OCI-LY7 (cell line): ENCODE results near the gene TRIM69. TPM values are rescaled to one million over a fixed set of nuclear protein-coding genes. Genes with fewer than 3 reads are reported as not detected.
A peak's percentile ranks its signal among the peaks of the same experiment; 100 is the strongest.

Experiments
- BruUV-seq: library from RNA; stranded (reverse); fragments of 400-500 nt; replicated peaks from 2 replicates; lab custom pipeline; 2021; lab: Mats Ljungman, UMichigan
- CTCF ChIA-PET: fragments of 300-600 bp; sonication (Branson Sonifier 250); formaldehyde crosslinking; loops from one replicate; lab custom pipeline; 2022; ENCODE audit warnings: antibody characterized with exemption; ENCODE audit not compliant: unreplicated experiment; lab: Charles Lee
- POLR2A ChIA-PET: fragments of 300-600 bp; sonication (Branson Sonifier 250); formaldehyde crosslinking; loops from one replicate; lab custom pipeline; 2022; ENCODE audit warnings: antibody characterized with exemption; lab: Charles Lee
- DNase-seq: peaks from one replicate; pipeline ENCODE4 v3.0.0-alpha.2; 2015; ENCODE audit warnings: low spot score
- H2AFZ ChIP-seq: fragments of 200-600 bp; sonication (generic), shearing (Covaris generic); 2 replicates; pipeline ENCODE4 v1.6.1; 2014; ENCODE audit warnings: mild to moderate bottlenecking, antibody characterized with exemption, low read length, moderate library complexity
- H3K27ac ChIP-seq: fragments of 200-600 bp; sonication (generic); 2 replicates; pipeline ENCODE4 v1.5.1; 2014; ENCODE audit warnings: mixed run types, low read depth, mild to moderate bottlenecking, moderate library complexity, low read length, inconsistent platforms; ENCODE audit not compliant: poor library complexity, severe bottlenecking
- H3K36me3 ChIP-seq: fragments of 200-600 bp; sonication (generic); 2 replicates; pipeline ENCODE4 v1.6.1; 2014; ENCODE audit warnings: mild to moderate bottlenecking, antibody characterized with exemption, low read length, moderate library complexity, mixed read lengths; ENCODE audit not compliant: insufficient read depth
- H3K4me1 ChIP-seq: fragments of 200-600 bp; sonication (generic); 2 replicates; pipeline ENCODE4 v1.5.1; 2014; ENCODE audit warnings: mild to moderate bottlenecking, low read length; ENCODE audit not compliant: insufficient read depth, poor library complexity, severe bottlenecking
- H3K4me2 ChIP-seq: fragments of 200-600 bp; sonication (generic); 2 replicates; pipeline ENCODE4 v1.6.1; 2014; ENCODE audit warnings: mild to moderate bottlenecking, low read length
- H3K4me3 ChIP-seq: fragments of 200-600 bp; sonication (generic); 2 replicates; pipeline ENCODE4 v1.5.1; 2014; ENCODE audit warnings: mild to moderate bottlenecking, low read depth, low read length; ENCODE audit not compliant: poor library complexity, severe bottlenecking
- H3K79me2 ChIP-seq: fragments of 200-600 bp; sonication (generic); 2 replicates; pipeline ENCODE4 v1.6.1; 2016; ENCODE audit warnings: low read depth, mild to moderate bottlenecking, low read length, moderate library complexity, mixed read lengths; ENCODE audit not compliant: insufficient read depth
- H3K9me2 ChIP-seq: fragments of 200-600 bp; sonication (generic); 2 replicates; pipeline ENCODE4 v1.6.1; 2016; ENCODE audit warnings: mild to moderate bottlenecking, low read length, mixed read lengths; ENCODE audit not compliant: insufficient read depth
- H3K9me3 ChIP-seq: fragments of 200-600 bp; sonication (generic); 2 replicates; pipeline ENCODE4 v1.6.1; 2014; ENCODE audit warnings: mild to moderate bottlenecking, mixed run types, low read length, mixed read lengths
- H4K20me1 ChIP-seq: fragments of 200-600 bp; sonication (generic); 2 replicates; pipeline ENCODE4 v1.6.1; 2014; ENCODE audit warnings: mild to moderate bottlenecking, antibody characterized with exemption, low read length, moderate library complexity, mixed read lengths; ENCODE audit not compliant: insufficient read depth
- EZH2phosphoT487 ChIP-seq: fragments of 200-600 bp; sonication (generic); IDR thresholded peaks from 2 replicates; pipeline ENCODE4 v1.6.1; 2018; ENCODE audit warnings: low read depth, borderline replicate concordance, mild to moderate bottlenecking, mixed run types, antibody characterized with exemption, low read length, moderate library complexity, mixed read lengths
- intact Hi-C: fragments of 100-400 bp; cut with micrococcal nuclease; formaldehyde crosslinking; loops from one replicate; pipeline ENCODE4 v1.10.0; 2022; ENCODE audit not compliant: unreplicated experiment
- total RNA-seq, 2 experiments: library from RNA; depleted of rRNA in 1 of 2; stranded (reverse); fragments of >200 nt in 1 of 2; shearing (Covaris generic) in 1 of 2; gene quantifications; 2 replicates each; pipeline ENCODE4 v1.2.3, GENCODE V29; 2014 to 2022
- TF ChIP-seq, protein P1 (sequence below): fragments of 200-600 bp; sonication (generic); conservative IDR thresholded peaks from 2 replicates; pipeline ENCODE4 v1.5.1; 2014; ENCODE audit warnings: mild to moderate bottlenecking, antibody characterized with exemption, low read length, moderate library complexity, mixed read lengths

The TRIM69 gene
- total RNA-seq, 2 experiments from 2014 or later: 16.3 to 33.7 TPM

- Histone ChIP-seq H2AFZ (peak overlapping the region; percentile 72; the same call in 1 of the 2 replicates), H3K27ac (peak overlapping the region; percentile 91), H3K4me2 (peak overlapping the region; percentile 85), H3K9me3 (no peaks in the 10 kb centered on the region), H3K4me1 (peaks cover 33% of the 10 kb centered on the region), H3K9me2 (no peaks in the 10 kb centered on the region), H4K20me1 (peaks cover 30% of the 10 kb centered on the region), H3K4me3 (peak overlapping the region; percentile 89), H3K36me3 (peaks cover 44% of the 10 kb centered on the region), H3K79me2 (peaks cover 60% of the 10 kb centered on the region)
- TF ChIP-seq EZH2phosphoT487: no peak
- TF ChIP-seq, protein P1, sequence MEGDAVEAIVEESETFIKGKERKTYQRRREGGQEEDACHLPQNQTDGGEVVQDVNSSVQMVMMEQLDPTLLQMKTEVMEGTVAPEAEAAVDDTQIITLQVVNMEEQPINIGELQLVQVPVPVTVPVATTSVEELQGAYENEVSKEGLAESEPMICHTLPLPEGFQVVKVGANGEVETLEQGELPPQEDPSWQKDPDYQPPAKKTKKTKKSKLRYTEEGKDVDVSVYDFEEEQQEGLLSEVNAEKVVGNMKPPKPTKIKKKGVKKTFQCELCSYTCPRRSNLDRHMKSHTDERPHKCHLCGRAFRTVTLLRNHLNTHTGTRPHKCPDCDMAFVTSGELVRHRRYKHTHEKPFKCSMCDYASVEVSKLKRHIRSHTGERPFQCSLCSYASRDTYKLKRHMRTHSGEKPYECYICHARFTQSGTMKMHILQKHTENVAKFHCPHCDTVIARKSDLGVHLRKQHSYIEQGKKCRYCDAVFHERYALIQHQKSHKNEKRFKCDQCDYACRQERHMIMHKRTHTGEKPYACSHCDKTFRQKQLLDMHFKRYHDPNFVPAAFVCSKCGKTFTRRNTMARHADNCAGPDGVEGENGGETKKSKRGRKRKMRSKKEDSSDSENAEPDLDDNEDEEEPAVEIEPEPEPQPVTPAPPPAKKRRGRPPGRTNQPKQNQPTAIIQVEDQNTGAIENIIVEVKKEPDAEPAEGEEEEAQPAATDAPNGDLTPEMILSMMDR: peak; percentile 95
- ChIA-PET CTCF (interaction anchor here (0.6 kb wide), 1 partner anchor 45 kb away, joined by 3 read pairs; no protein-coding TSS in a partner anchor), POLR2A (interaction anchor here (0.5 to 9.5 kb wide), 9 partner anchors 9 to 456 kb away, joined by 3 to 116 read pairs (median 3); partner anchors contain the start of genes SPG11 and TRIM69)
- peak; percentile 76 for DNase-seq
- BruUV-seq: TSS peak; percentile 78
- intact Hi-C loops: loop anchor here (1.0 to 5.0 kb wide), 5 partner anchors 14 to 283 kb away; partner anchors contain the start of genes CTDSPL2, EIF3J and SPG11
Observed at GRCh38 chr15:44710236-44711095, 25.9 kb upstream of the TRIM69 start.

DNA sequence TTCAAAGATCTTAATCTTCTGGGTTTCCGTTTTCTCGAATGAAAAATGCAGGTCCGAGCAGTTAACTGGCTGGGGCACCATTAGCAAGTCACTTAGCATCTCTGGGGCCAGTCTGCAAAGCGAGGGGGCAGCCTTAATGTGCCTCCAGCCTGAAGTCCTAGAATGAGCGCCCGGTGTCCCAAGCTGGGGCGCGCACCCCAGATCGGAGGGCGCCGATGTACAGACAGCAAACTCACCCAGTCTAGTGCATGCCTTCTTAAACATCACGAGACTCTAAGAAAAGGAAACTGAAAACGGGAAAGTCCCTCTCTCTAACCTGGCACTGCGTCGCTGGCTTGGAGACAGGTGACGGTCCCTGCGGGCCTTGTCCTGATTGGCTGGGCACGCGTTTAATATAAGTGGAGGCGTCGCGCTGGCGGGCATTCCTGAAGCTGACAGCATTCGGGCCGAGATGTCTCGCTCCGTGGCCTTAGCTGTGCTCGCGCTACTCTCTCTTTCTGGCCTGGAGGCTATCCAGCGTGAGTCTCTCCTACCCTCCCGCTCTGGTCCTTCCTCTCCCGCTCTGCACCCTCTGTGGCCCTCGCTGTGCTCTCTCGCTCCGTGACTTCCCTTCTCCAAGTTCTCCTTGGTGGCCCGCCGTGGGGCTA lies 25.1 kb upstream of the TRIM69 start, which contains the start of the genes B2M and PATL2:
TSS of gene B2M (plus strand) at position 422 of the 647 bp plus-strand sequence. CDS start at position 452, 30 bp downstream.
TSS of gene PATL2 (minus strand) at position 228 of the 647 bp plus-strand sequence. CDS start 34,833 bp downstream, outside the sequence.
- intact Hi-C loops: loop anchor here (1.0 to 5.0 kb wide), 3 partner anchors 13 to 284 kb away; partner anchors contain the start of genes CTDSPL2 and EIF3J
- peaks cover 68% of the 10 kb centered on the region for H3K79me2 ChIP-seq
- peak within 1 kb of the TSS; percentile 91 for H3K27ac ChIP-seq
- no TSS peak for BruUV-seq
- POLR2A ChIA-PET: interaction anchor here (0.5 to 9.5 kb wide), 8 partner anchors 9 to 456 kb away, joined by 3 to 116 read pairs (median 8); partner anchors contain the start of genes SPG11 and TRIM69
- H3K36me3 ChIP-seq: peaks cover 52% of the 10 kb centered on the region
- H3K4me2 ChIP-seq: peak within 1 kb of the TSS; percentile 92
- peaks cover 31% of the 10 kb centered on the region for H4K20me1 ChIP-seq
- peak within 1 kb of the TSS; percentile 89 for H3K4me3 ChIP-seq
- peaks cover 41% of the 10 kb centered on the region for H3K4me1 ChIP-seq
- CTCF ChIA-PET: interaction anchor here (0.6 kb wide), 1 partner anchor 45 kb away, joined by 3 read pairs; no protein-coding TSS in a partner anchor
- DNase-seq: peak; percentile 96
- TF ChIP-seq, protein P1: no peak
- no peak for TF ChIP-seq EZH2phosphoT487
- H2AFZ ChIP-seq: peak within 1 kb of the TSS; percentile 72; the same call in 1 of the 2 replicates
- H3K9me2 ChIP-seq: no peaks in the 10 kb centered on the region
- no peaks in the 10 kb centered on the region for H3K9me3 ChIP-seq
